HG02870 (cell line): ENCODE data around the gene DGCR2.
"Not testable (repeated sequence)": the region's sequence is repeated elsewhere in the genome, so short reads cannot be mapped to it uniquely, and the experiment has no call there.

Source experiments
- ATAC-seq: cut with Tn5 transposase; IDR thresholded peaks from one replicate; pipeline ENCODE4 v1.9.1; 2021; ENCODE audit warnings: mild to moderate bottlenecking, moderate library complexity; ENCODE audit not compliant: unreplicated experiment

DGCR2 gene

DNA sequence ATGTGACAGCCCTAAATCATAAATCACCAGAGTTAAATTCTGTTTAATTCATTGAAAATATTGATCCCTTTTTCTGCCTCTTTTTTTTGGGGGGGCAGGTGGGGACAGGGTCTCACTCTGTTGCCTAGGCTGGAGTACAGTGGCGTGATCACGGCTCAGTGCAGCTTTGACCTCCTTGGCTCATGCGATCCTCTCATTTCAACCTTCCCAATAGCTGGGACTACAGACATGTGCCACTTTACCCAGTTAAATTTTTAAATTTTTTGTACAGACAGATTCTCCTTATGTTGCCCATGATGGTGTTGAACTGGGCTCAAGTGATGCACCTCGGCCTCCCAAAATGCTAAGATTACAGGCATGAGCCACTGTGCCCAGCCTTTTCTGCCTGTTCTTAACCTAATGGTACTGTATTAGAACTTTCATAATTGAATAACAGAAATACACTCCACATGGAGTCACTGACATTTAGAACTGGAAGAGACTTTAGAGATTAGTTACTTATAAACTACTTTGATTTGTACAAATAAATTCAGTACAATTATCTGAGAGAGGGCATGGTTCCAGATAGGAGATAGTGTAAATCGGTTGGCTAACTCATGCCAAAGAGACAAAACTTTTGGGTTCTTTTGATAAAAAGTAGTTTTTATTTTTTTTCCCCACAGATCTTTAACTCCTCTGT lies 109.8 kb downstream of the DGCR2 start:
- no peak for ATAC-seq

GRCh38 chr22:19011611-19012010 lies 110.6 kb downstream of the DGCR2 start:
- not testable (repeated sequence) for ATAC-seq

GRCh38 chr22:19011075-19011474 lies 111.1 kb downstream of the DGCR2 start:
- no peak for ATAC-seq

- ATAC-seq = no peak
Observed at GRCh38 chr22:19005905-19006304, 116.3 kb downstream of the DGCR2 start.

- no peak for ATAC-seq
Observed at GRCh38 chr22:19004471-19004870, 117.7 kb downstream of the DGCR2 start.

GRCh38 chr22:19003508-19003907 lies 118.7 kb downstream of the DGCR2 start:
- no peak for ATAC-seq

- ATAC-seq = no peak
Observed at GRCh38 chr22:19002684-19003038, 119.6 kb downstream of the DGCR2 start.

- ATAC-seq = no peak
Observed at GRCh38 chr22:19001204-19001603, 121.0 kb downstream of the DGCR2 start.

GRCh38 chr22:19000106-19000505 lies 122.1 kb downstream of the DGCR2 start:
- not testable (repeated sequence) for ATAC-seq

- ATAC-seq = no peak
Observed at GRCh38 chr22:18999416-18999815, 122.8 kb downstream of the DGCR2 start.

DNA sequence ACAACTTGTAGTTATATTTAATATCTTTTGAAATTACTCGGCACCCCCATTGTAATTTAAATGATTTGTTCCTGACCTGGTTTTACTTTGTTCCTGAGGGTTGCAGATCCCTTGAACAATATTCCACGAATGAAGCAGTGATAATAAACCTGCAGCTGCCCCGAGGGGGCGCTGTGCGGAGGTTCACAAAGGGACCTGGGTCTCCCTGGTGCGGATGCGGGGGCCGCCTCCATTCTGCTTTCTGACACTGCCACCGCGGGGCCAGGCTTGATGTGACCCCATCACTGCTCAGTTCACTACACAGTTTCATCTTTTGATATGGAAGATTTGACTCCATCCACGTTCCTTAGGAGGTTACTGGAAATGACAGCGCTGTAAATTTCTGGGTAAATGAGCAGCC lies 123.2 kb downstream of the DGCR2 start:
- ATAC-seq = no peak

- no peak for ATAC-seq
Observed at GRCh38 chr22:18997925-18998315, 124.3 kb downstream of the DGCR2 start.

GRCh38 chr22:18997306-18997924 lies 124.8 kb downstream of the DGCR2 start:
- ATAC-seq = no peak

- no peak for ATAC-seq
Observed at GRCh38 chr22:18996376-18996900, 125.8 kb downstream of the DGCR2 start.

GRCh38 chr22:18995327-18995711 lies 126.9 kb downstream of the DGCR2 start:
- ATAC-seq = no peak

DNA sequence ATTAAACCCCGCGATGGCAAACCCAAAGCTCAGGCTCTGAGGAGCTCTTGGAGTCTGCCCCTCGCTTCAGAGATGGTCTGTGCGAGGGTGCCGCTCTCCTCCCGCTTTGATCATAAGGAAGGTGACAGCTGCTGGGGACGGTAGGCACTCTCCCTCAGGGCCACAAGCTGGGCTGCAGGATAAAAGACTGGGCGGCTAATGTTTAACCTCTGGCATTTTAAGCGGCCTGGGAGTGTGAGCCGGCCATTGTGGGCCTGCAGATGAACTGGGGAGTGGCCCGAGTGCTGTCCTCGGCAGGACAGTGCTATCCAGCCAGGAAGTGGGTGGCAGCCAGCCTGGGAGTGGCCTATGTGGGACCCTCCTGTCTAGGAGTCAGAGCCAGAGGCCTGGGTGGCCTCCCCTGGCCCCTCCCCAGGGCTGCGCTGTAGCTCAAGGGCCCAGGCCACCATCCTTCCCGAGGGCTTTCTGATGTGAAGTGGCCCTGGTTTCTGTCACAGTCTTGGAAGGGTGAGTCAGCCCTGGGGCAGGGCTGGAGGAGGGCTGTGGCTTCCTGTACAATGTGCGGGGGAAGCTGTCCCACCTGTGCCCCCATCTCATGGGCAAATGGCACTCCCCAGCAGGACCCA lies 127.4 kb downstream of the DGCR2 start:
- no peak for ATAC-seq

DNA sequence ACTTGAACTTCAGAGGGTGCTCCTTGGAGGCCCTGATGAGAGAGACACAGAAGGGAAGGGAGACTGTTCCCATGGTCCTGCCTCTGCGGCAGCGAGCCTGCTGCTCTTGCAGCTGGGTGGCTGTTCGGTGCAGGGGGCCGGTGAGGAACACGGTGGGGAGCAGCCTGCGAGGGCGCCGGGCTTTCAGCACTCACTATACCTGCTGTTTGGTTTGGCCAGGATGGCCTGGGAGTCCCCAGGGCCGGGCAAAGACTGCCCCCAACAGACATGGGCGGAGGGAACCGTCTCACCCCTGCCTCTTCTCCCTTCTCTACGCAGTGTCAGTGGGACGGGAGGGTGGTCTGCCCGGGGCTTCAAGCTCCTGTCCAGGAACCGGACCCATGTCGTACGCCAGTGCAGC lies 128.2 kb downstream of the DGCR2 start:
- no peak for ATAC-seq

GRCh38 chr22:18992543-18993198 lies 129.5 kb downstream of the DGCR2 start:
- no peak for ATAC-seq

DNA sequence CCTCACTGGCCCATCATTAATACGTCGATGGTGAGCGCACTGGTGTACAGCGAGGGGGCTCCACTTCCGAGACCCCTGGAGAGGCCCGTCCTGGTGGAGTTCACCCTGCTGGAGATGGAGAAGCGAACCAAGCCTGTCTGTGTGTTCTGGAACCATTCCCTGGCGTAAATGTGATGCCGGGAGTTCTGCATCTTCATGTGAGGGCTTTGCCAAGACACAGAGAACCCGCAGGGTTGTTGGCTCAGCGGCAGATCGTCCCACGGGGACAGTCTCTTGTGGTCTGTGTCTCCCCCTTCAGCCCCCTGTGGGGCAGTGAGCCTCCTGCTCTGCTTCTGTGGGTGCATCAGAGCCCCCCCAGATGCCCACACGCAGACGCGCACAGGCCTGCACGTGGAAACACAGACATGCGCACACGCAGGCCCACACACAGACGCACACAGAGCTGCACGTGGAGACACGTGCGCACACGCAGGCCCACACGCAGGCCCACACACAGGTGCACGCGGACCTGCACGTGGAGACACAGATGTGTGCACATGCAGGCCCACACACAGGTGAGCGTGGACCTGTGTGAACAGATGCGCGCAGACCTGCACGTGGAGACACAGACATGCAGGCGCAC lies 130.3 kb downstream of the DGCR2 start:
- ATAC-seq = no peak

DNA sequence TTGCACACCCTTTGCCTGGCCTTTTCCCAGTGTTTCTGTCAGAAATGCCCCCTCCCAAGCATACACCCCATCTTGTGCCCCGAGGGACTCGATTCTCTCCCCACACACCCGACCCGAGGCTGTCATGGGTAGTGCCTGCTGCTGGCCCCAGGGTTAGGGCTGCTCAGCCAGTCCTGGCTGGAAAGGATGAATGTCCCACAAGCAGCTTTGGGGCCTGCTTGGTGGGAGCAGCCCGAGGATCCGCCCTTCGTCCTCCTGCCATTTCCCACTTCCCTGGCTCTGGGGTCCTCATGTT lies 131.1 kb downstream of the DGCR2 start:
- no peak for ATAC-seq

DNA sequence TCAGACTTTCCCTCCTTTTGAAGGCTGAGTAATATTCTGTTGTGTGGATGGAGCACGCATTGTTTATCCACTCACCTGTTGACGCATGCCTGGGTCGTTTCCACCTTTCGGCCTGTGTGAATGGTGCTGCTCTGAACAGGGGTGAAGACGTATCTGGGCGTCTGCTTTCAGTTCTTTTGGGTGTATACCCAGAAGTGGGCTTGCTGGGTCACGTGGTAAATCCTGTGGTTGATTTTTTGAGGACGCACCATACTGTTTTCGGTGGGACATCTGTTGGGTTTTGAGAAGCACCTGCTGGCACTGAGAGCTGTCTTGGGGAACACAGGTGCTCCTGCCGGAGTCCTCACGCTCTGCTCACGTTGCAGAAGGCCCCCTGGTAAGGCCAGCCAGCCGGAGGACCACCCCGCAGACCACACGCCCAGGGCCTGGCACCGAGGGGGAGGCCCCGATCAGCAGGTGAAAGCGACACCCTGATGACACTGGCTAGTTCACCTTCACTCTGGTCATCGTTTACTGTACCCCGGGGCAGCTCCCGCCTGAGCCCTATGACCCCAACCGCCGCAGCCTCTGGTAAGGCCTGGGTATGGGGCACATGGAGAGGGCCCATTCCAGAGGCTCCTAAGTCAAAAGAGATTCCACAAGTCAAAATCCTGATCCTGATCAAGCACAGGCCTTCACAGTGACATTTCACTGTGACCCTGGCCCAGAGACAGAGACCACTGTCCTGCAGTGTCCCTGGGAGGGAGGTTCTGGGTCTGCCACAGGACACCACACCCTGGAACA lies 131.7 kb downstream of the DGCR2 start:
- ATAC-seq = no peak
